ENCODE results near the gene ENAH.
"Not testable (repeated sequence)": the region's sequence is repeated elsewhere in the genome, so short reads cannot be mapped to it uniquely, and the experiment has no call there.

The ENAH gene

GRCh38 chr1:225651376-225651871 lies 1.5 kb downstream of the ENAH start:
- H3K27ac ChIP-seq = peak overlapping the region; percentile 91
- no peak for DNase-seq (ENCODE audit: low read depth, low spot score)

- H3K27ac ChIP-seq = no peak overlapping the region
- DNase-seq (ENCODE audit: low read depth, low spot score) = no peak
Measured at GRCh38 chr1:225650179-225650578, 2.7 kb downstream of the ENAH start.

- DNase-seq (ENCODE audit: low read depth, low spot score) = no peak
- no peak overlapping the region for H3K27ac ChIP-seq
Measured at GRCh38 chr1:225645194-225645895, 7.6 kb downstream of the ENAH start.

GRCh38 chr1:225644666-225645065 lies 8.3 kb downstream of the ENAH start:
- H3K27ac ChIP-seq = no peak overlapping the region
- no peak for DNase-seq (ENCODE audit: low read depth, low spot score)

- H3K27ac ChIP-seq = no peak overlapping the region
- DNase-seq (ENCODE audit: low read depth, low spot score) = no peak
Measured at GRCh38 chr1:225642177-225642576, 10.7 kb downstream of the ENAH start.

GRCh38 chr1:225638853-225639252 lies 14.1 kb downstream of the ENAH start:
- no peak for DNase-seq (ENCODE audit: low read depth, low spot score)
- H3K27ac ChIP-seq = no peak overlapping the region

- no peak for DNase-seq (ENCODE audit: low read depth, low spot score)
- no peak overlapping the region for H3K27ac ChIP-seq
Measured at GRCh38 chr1:225637651-225638199, 15.2 kb downstream of the ENAH start.

GRCh38 chr1:225636992-225637391 lies 15.9 kb downstream of the ENAH start:
- H3K27ac ChIP-seq; DNase-seq (ENCODE audit: low read depth, low spot score): not testable (repeated sequence)

- H3K27ac ChIP-seq = no peak overlapping the region
- DNase-seq (ENCODE audit: low read depth, low spot score) = no peak
Measured at GRCh38 chr1:225635649-225636048, 17.3 kb downstream of the ENAH start.

GRCh38 chr1:225632836-225633235 lies 20.1 kb downstream of the ENAH start:
- not testable (repeated sequence) for DNase-seq (ENCODE audit: low read depth, low spot score); H3K27ac ChIP-seq

GRCh38 chr1:225631021-225631663 lies 21.8 kb downstream of the ENAH start:
- no peak for DNase-seq (ENCODE audit: low read depth, low spot score)
- H3K27ac ChIP-seq = no peak overlapping the region

GRCh38 chr1:225629483-225629882 lies 23.4 kb downstream of the ENAH start:
- no peak overlapping the region for H3K27ac ChIP-seq

GRCh38 chr1:225628794-225629193 lies 24.1 kb downstream of the ENAH start:
- H3K27ac ChIP-seq; DNase-seq (ENCODE audit: low read depth, low spot score): not testable (repeated sequence)

More at GRCh38 chr1:225629483-225629882, 23.4 kb downstream of the ENAH start:
- no peak for DNase-seq (ENCODE audit: low read depth, low spot score)

- no peak for DNase-seq (ENCODE audit: low read depth, low spot score)
- peak overlapping the region; percentile 58 for H3K27ac ChIP-seq
Measured at GRCh38 chr1:225627304-225627947, 25.5 kb downstream of the ENAH start.

- DNase-seq (ENCODE audit: low read depth, low spot score) = peak; percentile 48
- peak overlapping the region; percentile 58 for H3K27ac ChIP-seq
Measured at GRCh38 chr1:225626698-225627097, 26.2 kb downstream of the ENAH start.

GRCh38 chr1:225617956-225618355 lies 35.0 kb downstream of the ENAH start:
- no peak overlapping the region for H3K27ac ChIP-seq
- no peak for DNase-seq (ENCODE audit: low read depth, low spot score)

GRCh38 chr1:225617479-225617878 lies 35.4 kb downstream of the ENAH start:
- H3K27ac ChIP-seq = no peak overlapping the region
- DNase-seq (ENCODE audit: low read depth, low spot score) = no peak

- not testable (repeated sequence) for DNase-seq (ENCODE audit: low read depth, low spot score); H3K27ac ChIP-seq
Measured at GRCh38 chr1:225615403-225615790, 37.5 kb downstream of the ENAH start.

GRCh38 chr1:225613006-225613405 lies 39.9 kb downstream of the ENAH start:
- no peak for DNase-seq (ENCODE audit: low read depth, low spot score)
- peak overlapping the region; percentile 1 for H3K27ac ChIP-seq

GRCh38 chr1:225612287-225612686 lies 40.6 kb downstream of the ENAH start:
- H3K27ac ChIP-seq = peak overlapping the region; percentile 1
- DNase-seq (ENCODE audit: low read depth, low spot score) = no peak
